Stimulated activated CD4-positive, alpha-beta T cell treated with anti-CD3 and anti-CD28 coated beads, Interleukin-4, amount 100 ng/mL, for 48 hours (primary cell): ENCODE measurements around the gene ALKAL2.
A peak's percentile ranks its signal among the peaks of the same experiment; 100 is the strongest.

ENCODE experiments used
- DNase-seq, 2 donors: peaks; one replicate each; pipeline ENCODE4 v3.0.0-alpha.2; 2020; ENCODE audit warnings: low read depth in 2 of 2

ALKAL2 gene

DNA sequence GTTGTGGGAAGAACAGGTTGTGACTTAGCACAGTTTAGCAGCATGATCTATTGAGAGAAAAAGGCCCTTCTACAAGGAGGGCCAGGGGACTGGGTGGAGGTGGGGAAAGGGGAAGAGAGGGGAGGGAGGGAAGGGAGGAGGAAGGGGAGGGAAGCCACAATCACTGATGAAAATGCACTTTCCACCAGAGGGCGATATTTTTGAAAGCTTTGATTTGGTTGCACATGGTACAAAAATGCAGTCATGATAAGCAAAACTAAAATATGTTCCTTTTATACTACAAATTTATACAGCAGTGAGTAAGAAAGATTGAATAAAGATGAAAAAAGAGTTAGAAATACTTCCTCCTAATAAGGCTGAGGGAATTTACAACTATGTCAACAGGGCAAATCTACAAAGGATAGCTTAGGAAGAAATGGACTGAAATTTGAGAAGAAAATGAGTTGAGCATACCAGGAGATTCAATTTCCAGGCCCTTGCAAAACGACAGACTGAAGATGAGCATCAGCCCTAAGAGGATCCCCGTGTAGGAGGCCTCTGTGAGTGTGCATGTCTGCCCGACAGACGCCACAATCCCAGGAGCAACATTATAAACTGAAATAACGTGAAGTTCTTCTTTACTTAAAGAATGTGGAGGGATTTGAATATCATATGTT, 41.3 kb downstream of the ALKAL2 start:
- peak in 1 of 2 donors; percentile 3 for DNase-seq

DNA sequence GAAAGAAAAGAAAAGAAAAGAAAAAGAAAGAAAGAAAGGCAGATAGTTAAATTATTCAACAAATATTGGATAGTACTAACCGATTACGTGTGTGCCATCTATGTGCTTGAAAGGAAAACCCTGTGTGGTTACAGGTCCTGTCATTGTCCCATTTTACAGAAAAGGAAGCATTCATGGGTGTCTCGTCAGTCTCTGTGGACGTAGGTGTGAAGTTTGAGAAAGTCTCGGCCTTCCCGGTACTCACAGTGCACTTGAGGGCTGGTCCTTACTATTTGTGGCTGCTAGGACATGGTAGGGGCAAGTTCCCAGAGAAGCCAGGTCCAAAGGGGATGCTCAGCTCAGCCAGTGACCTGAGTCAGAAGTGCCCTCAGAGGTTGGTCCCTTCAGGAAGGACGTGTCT, 43.3 kb downstream of the ALKAL2 start:
- no peak for DNase-seq

DNA sequence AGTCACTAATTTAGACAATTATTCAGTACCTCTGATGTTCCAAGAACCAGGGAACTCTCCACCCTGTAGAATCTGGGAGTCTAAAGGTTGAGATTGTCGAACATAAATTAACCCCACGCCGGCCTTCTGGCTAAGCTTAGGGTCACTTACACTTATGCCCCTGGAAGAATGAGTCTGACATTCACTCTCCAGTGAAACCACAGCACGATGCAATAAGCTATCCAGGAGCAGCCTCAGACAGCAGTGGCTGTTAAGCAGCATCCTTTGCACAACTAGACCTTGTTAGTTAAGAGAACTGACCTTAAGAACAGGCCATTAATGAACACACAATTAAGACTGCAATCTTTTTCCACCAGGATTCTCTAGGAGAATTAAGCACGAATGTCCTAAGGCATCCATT, 49.0 kb downstream of the ALKAL2 start:
- no peak for DNase-seq

GRCh38 chr2:238431-238830, 49.5 kb downstream of the ALKAL2 start:
- no peak for DNase-seq

DNA sequence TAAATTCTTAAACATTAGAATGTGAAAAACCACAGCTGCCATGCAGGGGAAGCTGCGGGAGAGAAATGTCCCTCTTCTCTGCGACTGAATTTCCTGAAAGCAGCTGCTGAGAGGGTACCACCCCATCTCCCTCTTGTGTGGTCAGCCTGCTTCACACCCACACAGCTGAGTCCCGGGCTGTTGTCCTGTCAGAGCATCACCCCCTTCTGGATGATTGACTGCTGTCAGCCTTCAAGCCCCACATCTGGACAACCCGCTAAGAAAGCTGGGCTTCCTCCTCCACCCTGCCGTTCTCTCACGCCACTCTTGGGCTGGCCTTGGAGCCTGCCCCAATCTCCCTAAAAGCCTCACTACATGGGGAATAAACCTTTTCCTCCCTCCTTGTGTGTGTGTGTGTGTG, 50.0 kb downstream of the ALKAL2 start:
- DNase-seq = no peak

DNA sequence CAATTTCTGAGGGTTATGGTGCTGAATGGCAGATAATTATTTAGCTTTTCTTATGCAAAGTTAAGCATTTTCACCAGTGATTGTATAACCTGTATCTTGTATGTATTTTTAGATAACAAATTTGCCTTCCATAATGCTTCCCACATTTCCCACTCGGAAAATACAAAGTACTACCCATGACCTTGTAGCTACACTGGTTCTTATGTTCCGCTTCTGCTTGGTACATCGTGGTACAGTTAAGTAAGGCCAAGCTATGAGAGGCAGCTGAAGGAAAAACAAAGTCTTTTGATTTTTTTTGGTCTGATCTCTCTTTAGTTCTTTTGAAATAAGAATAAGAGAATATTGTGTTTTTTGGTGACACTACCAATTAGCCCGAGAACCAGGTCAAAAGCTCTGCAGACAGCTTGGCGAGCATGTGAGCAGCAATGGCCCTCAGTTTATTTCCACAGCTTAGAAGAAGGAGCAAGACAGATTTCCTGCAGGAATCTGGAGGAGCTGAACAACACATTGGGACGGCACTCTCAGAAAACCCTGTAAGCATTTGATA, 50.8 kb downstream of the ALKAL2 start:
- no peak for DNase-seq

DNA sequence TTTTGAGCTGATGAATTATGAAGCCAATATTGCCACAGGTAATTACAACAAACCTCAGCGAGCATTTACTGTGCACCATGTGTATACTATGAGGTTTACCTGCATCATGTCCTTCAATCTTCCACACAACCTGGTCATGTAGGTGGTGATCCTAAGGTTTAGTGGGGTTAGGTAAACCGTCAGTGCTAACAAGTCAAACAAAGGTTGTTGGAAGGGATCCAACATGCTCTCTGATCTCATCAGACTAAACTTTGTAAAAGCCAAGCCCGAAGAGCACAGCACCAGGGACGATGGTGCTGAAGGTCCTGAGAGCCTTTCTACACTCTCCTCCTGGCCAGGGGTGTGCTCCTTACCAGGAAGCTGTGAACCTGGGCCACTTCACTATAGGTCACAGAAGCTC, 53.5 kb downstream of the ALKAL2 start:
- no peak for DNase-seq

DNA sequence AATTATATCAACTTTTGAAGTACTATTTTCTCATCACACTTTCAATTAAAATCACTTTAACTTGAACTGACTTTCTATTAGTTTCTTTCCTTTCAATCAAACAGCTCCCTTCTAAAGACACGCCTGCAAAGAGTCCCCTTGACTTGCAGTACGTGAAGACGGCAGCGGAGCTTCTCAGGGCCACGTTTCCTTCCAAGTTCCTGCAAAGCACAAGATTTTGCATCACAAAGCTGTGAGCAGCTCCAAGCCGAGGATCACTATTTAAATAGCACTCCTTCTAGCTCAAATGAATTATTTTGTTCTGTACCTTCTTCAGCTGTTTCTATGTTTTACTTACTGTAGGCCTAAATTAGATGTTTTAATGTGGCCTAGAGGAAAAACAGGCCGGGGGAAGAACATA, 54.9 kb downstream of the ALKAL2 start:
- no peak for DNase-seq

GRCh38 chr2:231521-232185, 56.2 kb downstream of the ALKAL2 start:
- no peak for DNase-seq
